Neural cell (in vitro differentiated cells): ENCODE measurements around the gene UBD. TPM values are rescaled to one million over a fixed set of nuclear protein-coding genes. Genes with fewer than 3 reads are reported as not detected.

Experiments
- H2AFZ ChIP-seq: fragments of 200-600, 300-800 bp; sonication (generic), shearing (Covaris generic); 2 replicates; pipeline ENCODE4 v1.6.0; 2014; ENCODE audit warnings: low read depth, mild to moderate bottlenecking, antibody characterized with exemption, low read length, moderate library complexity
- H3F3A ChIP-seq: fragments of 200-600 bp; shearing (Covaris generic); 2 replicates; pipeline ENCODE4 v1.6.1; 2016; ENCODE audit warnings: mild to moderate bottlenecking, moderate library complexity, mixed read lengths, antibody characterized with exemption, low read length; ENCODE audit not compliant: insufficient read depth, poor library complexity, severe bottlenecking
- H3K27ac ChIP-seq: fragments of 200-600, 300-800 bp; sonication (generic), shearing (Covaris generic); 2 replicates; pipeline ENCODE4 v1.5.1; 2014; ENCODE audit warnings: mild to moderate bottlenecking, low read length, moderate library complexity
- H3K27me3 ChIP-seq: fragments of 300-800, 200-600 bp; sonication (generic), shearing (Covaris generic); 2 replicates; pipeline ENCODE4 v1.6.0; 2014; ENCODE audit warnings: mild to moderate bottlenecking, low read depth, low read length, moderate library complexity; ENCODE audit not compliant: insufficient read depth
- H3K36me3 ChIP-seq: fragments of 300-800, 200-600 bp; sonication (generic), shearing (Covaris generic); 2 replicates; pipeline ENCODE4 v1.5.1; 2014; ENCODE audit warnings: mild to moderate bottlenecking, antibody characterized with exemption, low read length, moderate library complexity; ENCODE audit not compliant: insufficient read depth
- H3K4me2 ChIP-seq: fragments of 300-800, 200-600 bp; sonication (generic), shearing (Covaris generic); 2 replicates; pipeline ENCODE4 v1.6.0; 2014; ENCODE audit warnings: mild to moderate bottlenecking, low read length
- H3K4me3 ChIP-seq: fragments of 300-800, 200-600 bp; sonication (generic), shearing (Covaris generic); 2 replicates; pipeline ENCODE4 v1.5.1; 2014; ENCODE audit warnings: mild to moderate bottlenecking, low read length, moderate library complexity
- H3K79me2 ChIP-seq: fragments of 200-600 bp; shearing (Covaris generic); replicated peaks from 2 replicates; pipeline ENCODE4 v1.6.0; 2014; ENCODE audit warnings: mild to moderate bottlenecking, low read length, moderate library complexity; ENCODE audit not compliant: insufficient read depth
- H3K9ac ChIP-seq: fragments of 300-800, 200-600 bp; sonication (generic), shearing (Covaris generic); 2 replicates; pipeline ENCODE4 v1.6.1; 2016; ENCODE audit warnings: mild to moderate bottlenecking, low read length, mixed read lengths
- H3K9me2 ChIP-seq: fragments of 200-600 bp; shearing (Covaris generic); 2 replicates; pipeline ENCODE4 v1.6.1; 2016; ENCODE audit warnings: mild to moderate bottlenecking, low read length, mixed read lengths; ENCODE audit not compliant: insufficient read depth
- H3K9me3 ChIP-seq: fragments of 200-600, 300-800 bp; sonication (generic), shearing (Covaris generic); 2 replicates; pipeline ENCODE4 v1.6.1; 2016; ENCODE audit warnings: mild to moderate bottlenecking, mixed run types, low read length, moderate library complexity, mixed read lengths
- H4K20me1 ChIP-seq: fragments of 200-600 bp; shearing (Covaris generic); 2 replicates; pipeline ENCODE4 v1.6.1; 2016; ENCODE audit warnings: mild to moderate bottlenecking, mixed run types; ENCODE audit not compliant: insufficient read depth
- EP300 ChIP-seq: fragments of 450-650 bp; conservative IDR thresholded peaks from 2 replicates; pipeline ENCODE4 v1.6.1; 2014; ENCODE audit warnings: antibody characterized with exemption, mild to moderate bottlenecking, moderate library complexity; ENCODE audit not compliant: poor library complexity, severe bottlenecking
- EZH2 ChIP-seq: fragments of 200-600, 300-800 bp; shearing (Covaris generic), sonication (generic); IDR thresholded peaks from 2 replicates; pipeline ENCODE4 v1.6.1; 2014; ENCODE audit warnings: antibody characterized with exemption, low read length, borderline replicate concordance, mild to moderate bottlenecking; ENCODE audit not compliant: insufficient read depth, poor library complexity, severe bottlenecking
- MXI1 ChIP-seq: fragments of 450-650 bp; conservative IDR thresholded peaks from 2 replicates; pipeline ENCODE4 v1.6.1; 2014; ENCODE audit warnings: antibody characterized with exemption, mild to moderate bottlenecking; ENCODE audit not compliant: poor library complexity, severe bottlenecking
- POLR2AphosphoS5 ChIP-seq: IDR thresholded peaks from 2 replicates; pipeline ENCODE4 v1.6.1; 2012
- RAD21 ChIP-seq: fragments of 450-650 bp; conservative IDR thresholded peaks from 2 replicates; pipeline ENCODE4 v1.6.1; 2014; ENCODE audit warnings: antibody characterized with exemption, mild to moderate bottlenecking, moderate library complexity
- REST ChIP-seq: IDR thresholded peaks from 2 replicates; pipeline ENCODE4 v1.6.1; 2012; ENCODE audit warnings: borderline replicate concordance
- SMC3 ChIP-seq: fragments of 450-650 bp; conservative IDR thresholded peaks from 2 replicates; pipeline ENCODE4 v1.6.1; 2014; ENCODE audit warnings: antibody characterized with exemption, mild to moderate bottlenecking, moderate library complexity; ENCODE audit not compliant: poor library complexity
- TAF1 ChIP-seq: IDR thresholded peaks from 2 replicates; pipeline ENCODE4 v1.6.1; 2012; ENCODE audit warnings: low read depth
- polyA plus RNA-seq: library from polyadenylated mRNA; depleted of rRNA; stranded (reverse); fragments of >200 nt; gene quantifications from 2 replicates; pipeline ENCODE4 v1.2.3, GENCODE V29; 2014
- TF ChIP-seq, protein P1 (sequence below): fragments of 450-650 bp; IDR thresholded peaks from 2 replicates; pipeline ENCODE4 v1.5.1; 2014; ENCODE audit warnings: antibody characterized with exemption, mild to moderate bottlenecking, moderate library complexity; ENCODE audit not compliant: poor library complexity, severe bottlenecking

Gene UBD
- polyA plus RNA-seq, 1 donor from 2014 or later = not detected

- TF ChIP-seq EZH2 (no peak), REST (no peak), TAF1 (no peak), RAD21 (no peak), POLR2AphosphoS5 (no peak), SMC3 (no peak), EP300 (no peak), MXI1 (no peak)
- TF ChIP-seq, protein P1, sequence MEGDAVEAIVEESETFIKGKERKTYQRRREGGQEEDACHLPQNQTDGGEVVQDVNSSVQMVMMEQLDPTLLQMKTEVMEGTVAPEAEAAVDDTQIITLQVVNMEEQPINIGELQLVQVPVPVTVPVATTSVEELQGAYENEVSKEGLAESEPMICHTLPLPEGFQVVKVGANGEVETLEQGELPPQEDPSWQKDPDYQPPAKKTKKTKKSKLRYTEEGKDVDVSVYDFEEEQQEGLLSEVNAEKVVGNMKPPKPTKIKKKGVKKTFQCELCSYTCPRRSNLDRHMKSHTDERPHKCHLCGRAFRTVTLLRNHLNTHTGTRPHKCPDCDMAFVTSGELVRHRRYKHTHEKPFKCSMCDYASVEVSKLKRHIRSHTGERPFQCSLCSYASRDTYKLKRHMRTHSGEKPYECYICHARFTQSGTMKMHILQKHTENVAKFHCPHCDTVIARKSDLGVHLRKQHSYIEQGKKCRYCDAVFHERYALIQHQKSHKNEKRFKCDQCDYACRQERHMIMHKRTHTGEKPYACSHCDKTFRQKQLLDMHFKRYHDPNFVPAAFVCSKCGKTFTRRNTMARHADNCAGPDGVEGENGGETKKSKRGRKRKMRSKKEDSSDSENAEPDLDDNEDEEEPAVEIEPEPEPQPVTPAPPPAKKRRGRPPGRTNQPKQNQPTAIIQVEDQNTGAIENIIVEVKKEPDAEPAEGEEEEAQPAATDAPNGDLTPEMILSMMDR = no peak
- Histone ChIP-seq H3K27me3 (no peaks in the 10 kb centered on the region), H3K36me3 (no peaks in the 10 kb centered on the region), H4K20me1 (no peaks in the 10 kb centered on the region), H3K79me2 (no peaks in the 10 kb centered on the region), H2AFZ (no peak overlapping the region), H3K9ac (no peak overlapping the region), H3K9me3 (no peaks in the 10 kb centered on the region), H3K4me2 (no peak overlapping the region), H3F3A (no peaks in the 10 kb centered on the region), H3K9me2 (no peaks in the 10 kb centered on the region), H3K27ac (no peak overlapping the region), H3K4me3 (no peak overlapping the region)
Observed at GRCh38 chr6:29506446-29507067, 53.0 kb downstream of the UBD start.

GRCh38 chr6:29505808-29506207 lies 53.7 kb downstream of the UBD start:
- H3K9me2 ChIP-seq = no peaks in the 10 kb centered on the region
- H3K79me2 ChIP-seq = no peaks in the 10 kb centered on the region
- H3K27ac ChIP-seq = no peak overlapping the region
- no peak overlapping the region for H2AFZ ChIP-seq
- TF ChIP-seq TAF1 (no peak), REST (no peak), MXI1 (no peak), SMC3 (no peak), RAD21 (no peak), EP300 (no peak), POLR2AphosphoS5 (no peak), EZH2 (no peak)
- TF ChIP-seq, protein P1 = no peak
- H3K9ac ChIP-seq = no peak overlapping the region
- no peak overlapping the region for H3K4me3 ChIP-seq
- H4K20me1 ChIP-seq = no peaks in the 10 kb centered on the region
- no peaks in the 10 kb centered on the region for H3K27me3 ChIP-seq
- H3K4me2 ChIP-seq = no peak overlapping the region
- no peaks in the 10 kb centered on the region for H3F3A ChIP-seq
- no peaks in the 10 kb centered on the region for H3K36me3 ChIP-seq
- no peaks in the 10 kb centered on the region for H3K9me3 ChIP-seq
